22Rv1 (cell line): ENCODE measurements around the gene MALL.
"Not testable (repeated sequence)": the region's sequence is repeated elsewhere in the genome, so short reads cannot be mapped to it uniquely, and the experiment has no call there.

Experiments used
- H3K27ac ChIP-seq: fragments of 450-650 bp; 2 replicates; pipeline ENCODE4 v1.5.1; 2017
- CTCF ChIP-seq: fragments of 450-650 bp; IDR thresholded peaks from 2 replicates; pipeline ENCODE4 v1.5.1; 2017; ENCODE audit warnings: mild to moderate bottlenecking
- ZFX ChIP-seq: fragments of 450-650 bp; IDR thresholded peaks from 2 replicates; pipeline ENCODE4 v1.6.1; 2017; ENCODE audit warnings: antibody characterized with exemption, borderline replicate concordance

Gene MALL

DNA sequence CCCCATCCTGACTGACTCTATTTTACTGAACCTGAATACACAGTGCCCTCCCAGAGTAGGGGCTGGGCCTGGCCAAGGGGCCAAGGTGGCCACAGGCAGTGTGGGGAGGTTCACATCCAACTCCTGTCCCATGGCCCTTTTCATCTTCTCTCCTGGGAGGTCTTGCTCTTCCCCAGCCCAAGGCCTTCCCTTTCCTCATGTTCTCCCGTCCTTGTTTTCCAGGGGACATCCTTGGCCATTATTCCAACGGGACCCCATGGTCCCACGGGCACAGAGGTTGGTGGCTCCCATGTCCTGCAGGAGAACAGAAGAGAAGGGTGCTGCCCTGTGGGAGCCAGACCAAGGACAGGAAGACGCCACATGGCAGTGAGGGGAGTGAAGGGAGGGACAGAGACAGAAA lies 10.4 kb downstream of the MALL start:
- TF ChIP-seq ZFX, result no peak
- TF ChIP-seq CTCF, result no peak
- H3K27ac ChIP-seq, result no peak overlapping the region

- H3K27ac ChIP-seq, result no peak overlapping the region
- no peak for TF ChIP-seq CTCF
- TF ChIP-seq ZFX, result no peak
Measured at GRCh38 chr2:110104025-110104771, 11.4 kb downstream of the MALL start.

DNA sequence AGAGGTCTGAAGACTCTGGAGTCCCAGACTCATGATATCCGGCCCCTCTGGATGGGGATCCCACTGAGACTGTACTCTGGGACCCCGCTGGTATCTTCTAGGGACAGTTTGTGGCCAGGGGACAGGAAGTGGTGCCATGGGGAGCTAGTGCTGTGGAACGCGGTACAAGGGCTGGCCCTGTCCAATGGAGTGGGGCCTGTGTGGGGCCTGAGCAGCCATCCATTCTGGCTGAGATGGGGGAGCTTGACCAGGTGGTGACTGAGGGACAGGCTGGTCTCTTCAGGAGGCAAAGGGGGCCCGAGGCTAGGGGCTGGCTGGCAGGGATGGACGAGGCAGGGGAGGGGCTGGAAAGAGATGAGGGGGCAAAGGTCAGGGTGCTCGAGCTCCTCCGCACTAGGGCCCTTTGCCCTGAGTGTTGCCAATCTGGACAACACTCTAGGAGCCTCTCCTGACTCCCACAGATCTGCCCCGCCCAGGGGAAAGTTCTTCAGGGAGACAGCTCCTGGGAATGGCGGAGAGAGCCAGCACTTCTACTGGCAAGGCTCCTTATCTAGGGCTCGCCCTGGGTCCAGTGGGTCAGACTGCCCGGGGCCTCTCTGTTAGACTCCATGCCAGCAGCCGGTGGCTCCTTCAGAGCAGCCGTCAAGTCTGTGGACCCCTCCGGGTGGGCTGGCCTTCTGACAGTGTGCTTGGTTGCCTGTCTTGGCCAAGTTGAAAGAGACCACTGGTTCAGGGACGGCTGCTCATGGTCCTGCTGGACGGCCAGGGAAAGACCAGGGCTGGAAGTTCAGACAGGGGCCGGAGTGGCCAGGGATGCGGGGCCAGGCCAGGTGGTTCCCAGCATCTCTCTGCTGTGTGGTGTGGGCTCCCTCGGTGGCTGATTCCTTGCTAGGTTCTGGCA lies 12.3 kb downstream of the MALL start:
- H3K27ac ChIP-seq, result no peak overlapping the region
- no peak for TF ChIP-seq CTCF
- no peak for TF ChIP-seq ZFX

DNA sequence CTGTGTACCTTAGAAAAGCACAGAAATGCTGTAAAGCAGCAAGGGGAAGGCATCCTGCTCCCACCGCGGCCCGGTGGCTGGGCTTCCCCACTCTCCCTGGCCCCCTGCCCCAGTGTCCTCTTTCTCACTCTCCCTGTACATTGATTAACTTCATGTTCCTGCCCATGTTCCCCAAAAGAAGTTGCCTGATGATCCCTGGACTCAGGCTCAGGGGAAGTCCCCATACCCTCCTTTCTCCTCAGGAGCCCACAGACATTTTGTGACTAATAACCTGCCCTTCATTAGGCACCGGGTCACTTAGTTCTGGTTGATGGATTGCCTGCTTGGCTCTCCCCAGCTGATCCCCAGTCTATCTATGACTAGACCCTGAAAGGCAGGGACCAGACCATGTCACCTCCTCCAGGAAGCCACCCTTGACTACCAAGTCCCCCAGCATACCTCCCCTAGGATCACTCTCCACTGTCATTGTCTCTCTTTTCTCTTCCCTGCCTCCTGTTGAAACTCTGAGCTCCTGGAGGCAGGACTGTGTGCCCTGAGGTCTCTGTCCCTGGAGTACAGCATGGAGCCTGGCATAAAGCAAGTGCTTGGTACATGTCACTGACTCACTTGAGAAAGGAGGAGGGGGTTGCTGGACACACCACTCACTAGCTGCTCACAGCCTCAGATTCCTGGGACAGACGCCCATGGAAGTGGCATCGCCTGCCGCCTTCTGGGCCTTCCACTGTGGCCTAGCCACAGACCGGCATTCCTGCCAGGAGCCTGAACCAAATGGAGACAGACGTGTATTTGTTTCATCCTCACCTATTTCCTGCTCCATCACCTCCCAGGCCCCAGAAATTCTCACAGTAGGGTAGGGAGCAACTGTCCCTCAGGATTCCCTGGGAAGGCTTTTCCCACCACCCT lies 13.5 kb downstream of the MALL start:
- no peak overlapping the region for H3K27ac ChIP-seq
- TF ChIP-seq ZFX, result no peak
- no peak for TF ChIP-seq CTCF

GRCh38 chr2:110101280-110101844 lies 14.3 kb downstream of the MALL start:
- H3K27ac ChIP-seq, result no peak overlapping the region

GRCh38 chr2:110100880-110101279 lies 14.7 kb downstream of the MALL start:
- not testable (repeated sequence) for H3K27ac ChIP-seq

More at GRCh38 chr2:110101280-110101844, 14.3 kb downstream of the MALL start:
- no peak for TF ChIP-seq ZFX
- TF ChIP-seq CTCF, result no peak

- no peak overlapping the region for H3K27ac ChIP-seq
- no peak for TF ChIP-seq ZFX
- no peak for TF ChIP-seq CTCF
Measured at GRCh38 chr2:110100480-110100879, 15.1 kb downstream of the MALL start.
